ENCODE results near the gene TUBA4A.

GRCh38 chr2:219266886-219267285, 13.2 kb upstream of the TUBA4A start:
- TF ChIP-seq, protein P1, sequence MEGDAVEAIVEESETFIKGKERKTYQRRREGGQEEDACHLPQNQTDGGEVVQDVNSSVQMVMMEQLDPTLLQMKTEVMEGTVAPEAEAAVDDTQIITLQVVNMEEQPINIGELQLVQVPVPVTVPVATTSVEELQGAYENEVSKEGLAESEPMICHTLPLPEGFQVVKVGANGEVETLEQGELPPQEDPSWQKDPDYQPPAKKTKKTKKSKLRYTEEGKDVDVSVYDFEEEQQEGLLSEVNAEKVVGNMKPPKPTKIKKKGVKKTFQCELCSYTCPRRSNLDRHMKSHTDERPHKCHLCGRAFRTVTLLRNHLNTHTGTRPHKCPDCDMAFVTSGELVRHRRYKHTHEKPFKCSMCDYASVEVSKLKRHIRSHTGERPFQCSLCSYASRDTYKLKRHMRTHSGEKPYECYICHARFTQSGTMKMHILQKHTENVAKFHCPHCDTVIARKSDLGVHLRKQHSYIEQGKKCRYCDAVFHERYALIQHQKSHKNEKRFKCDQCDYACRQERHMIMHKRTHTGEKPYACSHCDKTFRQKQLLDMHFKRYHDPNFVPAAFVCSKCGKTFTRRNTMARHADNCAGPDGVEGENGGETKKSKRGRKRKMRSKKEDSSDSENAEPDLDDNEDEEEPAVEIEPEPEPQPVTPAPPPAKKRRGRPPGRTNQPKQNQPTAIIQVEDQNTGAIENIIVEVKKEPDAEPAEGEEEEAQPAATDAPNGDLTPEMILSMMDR (IDR thresholded peaks at IDR 0.05): no peak
- TF ChIP-seq EP300 (IDR thresholded peaks at IDR 0.05; ENCODE audit: low read depth) (no peak), POLR2AphosphoS5 (IDR thresholded peaks at IDR 0.05) (no peak), POLR2A (IDR thresholded peaks at IDR 0.05) (no peak)
